IMR-90 (cell line): Measurements from ENCODE around the gene ATXN7L3. TPM values are rescaled to one million over a fixed set of nuclear protein-coding genes. Genes with fewer than 3 reads are reported as not detected.

Source experiments
- ATAC-seq: fragments of 200-7000 bp; cut with Tn5 transposase; 2 replicates; pipeline ENCODE4 v1.9.1; 2020; ENCODE audit warnings: low read depth, mild to moderate bottlenecking, moderate library complexity
- BruUV-seq: library from RNA; stranded (reverse); fragments of 400-500 nt; replicated peaks from 2 replicates; lab custom pipeline; 2021; lab: Mats Ljungman, UMichigan
- CTCF ChIA-PET: fragments of 300-600 bp; formaldehyde crosslinking; extraction: SDS; loops from one replicate; lab custom pipeline; 2021; ENCODE audit warnings: antibody characterized with exemption; lab: Yijun Ruan, JAX
- POLR2A ChIA-PET: fragments of 300-600 bp; sonication (Branson Sonifier 250); formaldehyde crosslinking; loops from one replicate; lab custom pipeline; 2022; ENCODE audit warnings: antibody characterized with exemption; ENCODE audit not compliant: unreplicated experiment; lab: Charles Lee
- DNase-seq: peaks from one replicate; pipeline ENCODE4 v3.0.0; 2013
- H2AFZ ChIP-seq: replicated peaks from 2 replicates; pipeline ENCODE3; 2013; ENCODE audit warnings: low read length, mild to moderate bottlenecking; ENCODE audit not compliant: poor library complexity
- H2AK5ac ChIP-seq: 2 replicates; pipeline ENCODE4 v1.6.1; 2013; ENCODE audit warnings: low read depth, low read length, inconsistent platforms
- H2AK9ac ChIP-seq: replicated peaks from 2 replicates; pipeline ENCODE3; 2013; ENCODE audit warnings: mild to moderate bottlenecking, low read depth, low read length, moderate library complexity; ENCODE audit not compliant: poor library complexity
- H2BK120ac ChIP-seq: 2 replicates; pipeline ENCODE4 v1.6.1; 2013; ENCODE audit warnings: low read depth, low read length, inconsistent platforms
- H2BK15ac ChIP-seq: 3 replicates; pipeline ENCODE4 v1.6.1; 2013; ENCODE audit warnings: low read depth, low read length, inconsistent platforms
- H2BK20ac ChIP-seq: 2 replicates; pipeline ENCODE4 v1.6.1; 2013; ENCODE audit warnings: low read depth, mild to moderate bottlenecking, inconsistent platforms, low read length, moderate library complexity
- H2BK5ac ChIP-seq: 2 replicates; pipeline ENCODE4 v1.6.1; 2013; ENCODE audit warnings: mild to moderate bottlenecking, low read depth, low read length, inconsistent platforms; ENCODE audit not compliant: poor library complexity, severe bottlenecking
- H3K14ac ChIP-seq: replicated peaks from 2 replicates; pipeline ENCODE4 v1.6.1; 2013; ENCODE audit warnings: low read depth, low read length, inconsistent platforms
- H3K18ac ChIP-seq: 2 replicates; pipeline ENCODE4 v1.6.1; 2013; ENCODE audit warnings: low read depth, low read length, control low read depth
- H3K23ac ChIP-seq: 2 replicates; pipeline ENCODE4 v1.6.1; 2013; ENCODE audit warnings: low read depth, low read length, inconsistent platforms
- H3K27ac ChIP-seq: 2 replicates; pipeline ENCODE4 v1.5.1; 2013; ENCODE audit warnings: mild to moderate bottlenecking, control low read depth, low read length; ENCODE audit not compliant: insufficient read depth
- H3K27me3 ChIP-seq: 2 replicates; pipeline ENCODE4 v1.6.1; 2013; ENCODE audit warnings: low read length; ENCODE audit not compliant: control insufficient read depth, insufficient read depth
- H3K36me3 ChIP-seq: 2 replicates; pipeline ENCODE4 v1.6.1; 2013; ENCODE audit warnings: low read length, mixed read lengths; ENCODE audit not compliant: control insufficient read depth, insufficient read depth
- H3K4ac ChIP-seq: 2 replicates; pipeline ENCODE4 v1.6.1; 2013; ENCODE audit warnings: low read depth, low read length, inconsistent platforms
- H3K4me1 ChIP-seq: 2 replicates; pipeline ENCODE4 v1.6.1; 2013; ENCODE audit warnings: low read length, mixed read lengths; ENCODE audit not compliant: control insufficient read depth, insufficient read depth
- H3K4me2 ChIP-seq: 2 replicates; pipeline ENCODE4 v1.6.1; 2013; ENCODE audit warnings: low read depth, mild to moderate bottlenecking, control low read depth, low read length, moderate library complexity
- H3K4me3 ChIP-seq: 2 replicates; pipeline ENCODE4 v1.5.1; 2013; ENCODE audit warnings: low read depth, mild to moderate bottlenecking, control low read depth, low read length, moderate library complexity; ENCODE audit not compliant: insufficient read depth
- H3K56ac ChIP-seq: 2 replicates; pipeline ENCODE4 v1.6.1; 2013; ENCODE audit warnings: low read length, inconsistent platforms; ENCODE audit not compliant: insufficient read depth; ENCODE audit errors: extremely low read depth
- H3K79me1 ChIP-seq, 2 experiments: 2 replicates each; pipeline ENCODE4 v1.6.1; 2013; ENCODE audit warnings: low read length in 2 of 2, inconsistent platforms in 1 of 2, low read depth in 1 of 2
- H3K9ac ChIP-seq: 2 replicates; pipeline ENCODE4 v1.6.1; 2013; ENCODE audit warnings: low read depth, low read length, control low read depth
- H3K9me1 ChIP-seq: 2 replicates; pipeline ENCODE4 v1.6.1; 2013; ENCODE audit warnings: low read length, inconsistent platforms; ENCODE audit not compliant: insufficient read depth
- H3K9me3 ChIP-seq: 2 replicates; pipeline ENCODE4 v1.6.1; 2013; ENCODE audit warnings: low read length; ENCODE audit not compliant: control insufficient read depth, insufficient read depth
- H4K20me1 ChIP-seq: 2 replicates; pipeline ENCODE4 v1.6.1; 2013; ENCODE audit warnings: low read length, inconsistent platforms; ENCODE audit not compliant: insufficient read depth
- H4K5ac ChIP-seq: 2 replicates; pipeline ENCODE4 v1.6.1; 2013; ENCODE audit warnings: mild to moderate bottlenecking, low read depth, low read length, control low read depth
- H4K8ac ChIP-seq, 2 experiments: 2 replicates each; pipeline ENCODE4 v1.6.1; 2013; ENCODE audit warnings: low read depth in 2 of 2, low read length in 2 of 2, control low read depth in 1 of 2, inconsistent platforms in 1 of 2
- H4K91ac ChIP-seq: 2 replicates; pipeline ENCODE4 v1.6.1; 2013; ENCODE audit warnings: low read depth, low read length, inconsistent platforms; ENCODE audit not compliant: insufficient read depth
- CEBPB ChIP-seq: IDR thresholded peaks from 2 replicates; pipeline ENCODE4 v1.6.1; 2012; ENCODE audit warnings: low read depth, low read length, improper control_type of control experiment
- FOS ChIP-seq: fragments of 150-350 bp; IDR thresholded peaks from 2 replicates; pipeline ENCODE4 v1.6.1; 2016; ENCODE audit warnings: low read depth, low read length
- NFE2L2 ChIP-seq: fragments of 150-350 bp; IDR thresholded peaks from 2 replicates; pipeline ENCODE4 v1.6.1; 2016; ENCODE audit warnings: low read depth, mild to moderate bottlenecking, low read length
- SMC3 ChIP-seq: fragments of 150-350 bp; IDR thresholded peaks from 2 replicates; pipeline ENCODE4 v1.6.1; 2016; ENCODE audit warnings: low read depth, mild to moderate bottlenecking, antibody characterized with exemption, low read length, moderate library complexity
- WGBS, 2 experiments: methylation state at CpG; one replicate each; pipeline versions ENCODE4 v1.1.5 to v1.1.7; 2013; ENCODE audit warnings: missing lambda C conversion rate in 2 of 2; ENCODE audit not compliant: insufficient read length in 1 of 2; ENCODE audit errors: extremely low coverage in 2 of 2; 5-methylcytosine and 5-hydroxymethylcytosine counted together
- dilution Hi-C: fragments of 300-500 bp; cut with HindIII; formaldehyde crosslinking; loops from one replicate; pipeline ENCODE4 v1.14.3; 2018; ENCODE audit warnings: low sequenced_read_pairs; ENCODE audit not compliant: unreplicated experiment
- in situ Hi-C: fragments of 300-500 bp; cut with MboI; formaldehyde crosslinking; loops from 3 replicates; pipeline ENCODE4 v1.14.3; 2019; ENCODE audit warnings: low sequenced_read_pairs, inconsistent platforms, mixed read lengths
- intact Hi-C: fragments of 100-400 bp; cut with micrococcal nuclease; formaldehyde crosslinking; loops from 2 replicates; pipeline ENCODE4 v1.10.0; 2022
- polyA plus RNA-seq, 3 experiments: library from polyadenylated mRNA; depleted of rRNA; stranded (reverse); fragments of >200 nt; gene quantifications; 2 replicates each; pipeline ENCODE4 v1.2.3, GENCODE V29; 2012; ENCODE audit warnings: low replicate concordance in 1 of 3
- total RNA-seq: library from RNA; depleted of rRNA; stranded (reverse); fragments of >200 nt; gene quantifications from 2 replicates; pipeline ENCODE4 v1.2.3, GENCODE V29; 2012

Gene ATXN7L3
- total and polyA plus RNA-seq, 2 of the 4 experiments (the other 2 are of a cell fraction), result 17.2 to 40.9 TPM

DNA sequence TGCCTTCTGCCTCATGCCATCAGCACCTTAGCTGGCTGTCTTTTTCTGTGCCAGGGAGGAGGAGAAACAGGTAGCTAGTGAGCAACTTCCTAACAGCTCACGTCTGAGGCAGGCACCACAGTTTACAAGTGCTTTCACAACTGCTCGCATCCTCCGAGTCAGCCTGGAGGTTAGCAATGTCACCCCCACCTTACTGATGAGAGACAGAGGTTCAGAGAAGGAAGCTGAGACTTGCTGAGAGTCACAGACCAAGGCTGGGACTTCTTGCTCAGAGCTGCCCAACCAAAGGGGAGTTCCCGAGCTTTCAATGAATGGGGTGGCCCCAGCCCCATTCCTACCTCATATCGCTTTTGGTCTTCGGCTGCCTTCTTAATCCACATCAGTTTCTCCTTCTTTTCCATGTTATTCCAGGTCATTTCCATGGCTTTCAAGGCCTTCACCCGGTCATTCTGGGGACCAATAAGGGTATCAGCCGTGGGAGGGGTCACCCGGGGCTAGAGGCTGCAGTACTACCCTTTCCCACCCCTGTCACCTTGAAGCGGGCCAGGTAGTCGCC is 10.2 kb upstream of the ATXN7L3 start:
- H2BK5ac ChIP-seq, result no peak overlapping the region
- H3K18ac ChIP-seq, result no peak overlapping the region
- ChIA-PET CTCF (interaction anchor here (0.7 to 1.4 kb wide), 10 partner anchors 8 to 401 kb away, joined by 3 to 7 read pairs (median 4); partner anchors contain the start of gene UBTF), POLR2A (no interaction called here)
- dilution Hi-C loops (no loop called here), in situ Hi-C loops (loop anchor here (25.0 kb wide), 2 partner anchors 302 to 427 kb away; partner anchors contain the start of gene GPATCH8), intact Hi-C loops (loop anchor here (10.0 kb wide), 1 partner anchor 295 kb away; the partner anchor contains the start of gene GPATCH8)
- H4K5ac ChIP-seq, result peak overlapping the region; percentile 5; the same call in 1 of the 2 replicates
- ATAC-seq (no peak), DNase-seq (peak; percentile 40)
- H2BK120ac ChIP-seq, result no peak overlapping the region; the same call in 1 of the 2 replicates
- peak overlapping the region; percentile 67 for H2AK9ac ChIP-seq
- peaks cover 22% of the 10 kb centered on the region; the same call in 1 of the 2 replicates for H4K20me1 ChIP-seq
- peaks cover 8% of the 10 kb centered on the region for H3K4me1 ChIP-seq
- 0 out of 2 replicates have a peak overlapping the region, but pooled peaks have one; percentile 20 for H2AK5ac ChIP-seq
- peak overlapping the region; percentile 46 for H2AFZ ChIP-seq
- BruUV-seq, result no TSS peak
- H3K4me2 ChIP-seq, result 0 out of 2 replicates have a peak overlapping the region, but pooled peaks have one; percentile 2
- H3K9ac ChIP-seq, result peak overlapping the region; percentile 27; the same call in 1 of the 2 replicates
- H3K9me1 ChIP-seq, result peaks cover 6% of the 10 kb centered on the region
- H3K4me3 ChIP-seq, result no peak overlapping the region
- H4K8ac ChIP-seq, result peak overlapping the region in 1 of 2 experiments; percentile 50; a peak in 1 of 4 replicates
- peaks cover 61% of the 10 kb centered on the region for H3K36me3 ChIP-seq
- peak; percentile 49; the same call in 1 of the 2 replicates for TF ChIP-seq CEBPB
- TF ChIP-seq FOS, result no peak
- no peak for TF ChIP-seq NFE2L2
- TF ChIP-seq SMC3, result no peak
- no peak overlapping the region for H2BK15ac ChIP-seq
- H3K14ac ChIP-seq, result no peak overlapping the region
- H3K9me3 ChIP-seq, result no peaks in the 10 kb centered on the region
- peaks cover 14 to 49% of the 10 kb centered on the region in 2 experiments; a peak in 3 of 4 replicates for H3K79me1 ChIP-seq
- H4K91ac ChIP-seq, result no peak overlapping the region
- no peaks in the 10 kb centered on the region for H3K27me3 ChIP-seq
- H3K56ac ChIP-seq, result no peak overlapping the region
- H3K27ac ChIP-seq, result no peak overlapping the region
- 80% methylated on average over 1 of the region's 11 CpGs; no CpG with 5 or more reads in 1 of the 2 experiments for WGBS, 2 experiments
- H3K23ac ChIP-seq, result peak overlapping the region; percentile 59; the same call in 1 of the 2 replicates
- H2BK20ac ChIP-seq, result peak overlapping the region; percentile 56; the same call in 1 of the 2 replicates
- peak overlapping the region; percentile 27; the same call in 1 of the 2 replicates for H3K4ac ChIP-seq
